OCI-LY7 (cell line): ENCODE results near the gene KREMEN2. TPM values are rescaled to one million over a fixed set of nuclear protein-coding genes. Genes with fewer than 3 reads are reported as not detected.
A peak's percentile ranks its signal among the peaks of the same experiment; 100 is the strongest.

Experiments
- BruUV-seq: library from RNA; stranded (reverse); fragments of 400-500 nt; replicated peaks from 2 replicates; lab custom pipeline; 2021; lab: Mats Ljungman, UMichigan
- CTCF ChIA-PET: fragments of 300-600 bp; sonication (Branson Sonifier 250); formaldehyde crosslinking; loops from one replicate; lab custom pipeline; 2022; ENCODE audit warnings: antibody characterized with exemption; ENCODE audit not compliant: unreplicated experiment; lab: Charles Lee
- POLR2A ChIA-PET: fragments of 300-600 bp; sonication (Branson Sonifier 250); formaldehyde crosslinking; loops from one replicate; lab custom pipeline; 2022; ENCODE audit warnings: antibody characterized with exemption; lab: Charles Lee
- DNase-seq: peaks from one replicate; pipeline ENCODE4 v3.0.0-alpha.2; 2015; ENCODE audit warnings: low spot score
- H2AFZ ChIP-seq: fragments of 200-600 bp; sonication (generic), shearing (Covaris generic); 2 replicates; pipeline ENCODE4 v1.6.1; 2014; ENCODE audit warnings: mild to moderate bottlenecking, antibody characterized with exemption, low read length, moderate library complexity
- H3K27ac ChIP-seq: fragments of 200-600 bp; sonication (generic); 2 replicates; pipeline ENCODE4 v1.5.1; 2014; ENCODE audit warnings: mixed run types, low read depth, mild to moderate bottlenecking, moderate library complexity, low read length, inconsistent platforms; ENCODE audit not compliant: poor library complexity, severe bottlenecking
- H3K36me3 ChIP-seq: fragments of 200-600 bp; sonication (generic); 2 replicates; pipeline ENCODE4 v1.6.1; 2014; ENCODE audit warnings: mild to moderate bottlenecking, antibody characterized with exemption, low read length, moderate library complexity, mixed read lengths; ENCODE audit not compliant: insufficient read depth
- H3K4me1 ChIP-seq: fragments of 200-600 bp; sonication (generic); 2 replicates; pipeline ENCODE4 v1.5.1; 2014; ENCODE audit warnings: mild to moderate bottlenecking, low read length; ENCODE audit not compliant: insufficient read depth, poor library complexity, severe bottlenecking
- H3K4me2 ChIP-seq: fragments of 200-600 bp; sonication (generic); 2 replicates; pipeline ENCODE4 v1.6.1; 2014; ENCODE audit warnings: mild to moderate bottlenecking, low read length
- H3K4me3 ChIP-seq: fragments of 200-600 bp; sonication (generic); 2 replicates; pipeline ENCODE4 v1.5.1; 2014; ENCODE audit warnings: mild to moderate bottlenecking, low read depth, low read length; ENCODE audit not compliant: poor library complexity, severe bottlenecking
- H3K79me2 ChIP-seq: fragments of 200-600 bp; sonication (generic); 2 replicates; pipeline ENCODE4 v1.6.1; 2016; ENCODE audit warnings: low read depth, mild to moderate bottlenecking, low read length, moderate library complexity, mixed read lengths; ENCODE audit not compliant: insufficient read depth
- H3K9me2 ChIP-seq: fragments of 200-600 bp; sonication (generic); 2 replicates; pipeline ENCODE4 v1.6.1; 2016; ENCODE audit warnings: mild to moderate bottlenecking, low read length, mixed read lengths; ENCODE audit not compliant: insufficient read depth
- H3K9me3 ChIP-seq: fragments of 200-600 bp; sonication (generic); 2 replicates; pipeline ENCODE4 v1.6.1; 2014; ENCODE audit warnings: mild to moderate bottlenecking, mixed run types, low read length, mixed read lengths
- H4K20me1 ChIP-seq: fragments of 200-600 bp; sonication (generic); 2 replicates; pipeline ENCODE4 v1.6.1; 2014; ENCODE audit warnings: mild to moderate bottlenecking, antibody characterized with exemption, low read length, moderate library complexity, mixed read lengths; ENCODE audit not compliant: insufficient read depth
- CTCF ChIP-seq: fragments of 200-600 bp; sonication (generic); conservative IDR thresholded peaks from 2 replicates; pipeline ENCODE4 v1.5.1; 2014; ENCODE audit warnings: mild to moderate bottlenecking, antibody characterized with exemption, low read length, moderate library complexity, mixed read lengths
- EZH2phosphoT487 ChIP-seq: fragments of 200-600 bp; sonication (generic); IDR thresholded peaks from 2 replicates; pipeline ENCODE4 v1.6.1; 2018; ENCODE audit warnings: low read depth, borderline replicate concordance, mild to moderate bottlenecking, mixed run types, antibody characterized with exemption, low read length, moderate library complexity, mixed read lengths
- intact Hi-C: fragments of 100-400 bp; cut with micrococcal nuclease; formaldehyde crosslinking; loops from one replicate; pipeline ENCODE4 v1.10.0; 2022; ENCODE audit not compliant: unreplicated experiment
- total RNA-seq, 2 experiments: library from RNA; depleted of rRNA in 1 of 2; stranded (reverse); fragments of >200 nt in 1 of 2; shearing (Covaris generic) in 1 of 2; gene quantifications; 2 replicates each; pipeline ENCODE4 v1.2.3, GENCODE V29; 2014 to 2022

The KREMEN2 gene
- total RNA-seq, 2 experiments from 2014 or later = 0.09 TPM; not detected in 1

- TF ChIP-seq CTCF (no peak), EZH2phosphoT487 (no peak)
- intact Hi-C loops = no loop called here
- POLR2A ChIA-PET = interaction anchor here (0.8 kb wide), 1 partner anchor 16 kb away, joined by 9 read pairs; no protein-coding TSS in a partner anchor
- Histone ChIP-seq H2AFZ (no peak overlapping the region), H3K4me3 (no peak overlapping the region), H3K4me2 (peak overlapping the region; percentile 40; the same call in 1 of the 2 replicates), H3K9me3 (no peaks in the 10 kb centered on the region), H4K20me1 (peaks cover 6% of the 10 kb centered on the region; the same call in 1 of the 2 replicates), H3K36me3 (peaks cover 10% of the 10 kb centered on the region; the same call in 1 of the 2 replicates), H3K4me1 (peaks cover 56% of the 10 kb centered on the region), H3K9me2 (no peaks in the 10 kb centered on the region), H3K79me2 (no peaks in the 10 kb centered on the region; the same call in 1 of the 2 replicates), H3K27ac (no peak overlapping the region)
- no TSS peak for BruUV-seq
- CTCF ChIA-PET = no interaction called here
- no peak for DNase-seq
Measured at GRCh38 chr16:2966043-2966807, 2.1 kb downstream of the KREMEN2 start.

- H3K4me1 ChIP-seq = peaks cover 62% of the 10 kb centered on the region
- no peak overlapping the region for H3K27ac ChIP-seq
- no peak overlapping the region for H2AFZ ChIP-seq
- no TSS peak for BruUV-seq
- H4K20me1 ChIP-seq = peaks cover 6% of the 10 kb centered on the region; the same call in 1 of the 2 replicates
- CTCF ChIA-PET = no interaction called here
- no peak overlapping the region for H3K4me2 ChIP-seq
- H3K9me3 ChIP-seq = no peaks in the 10 kb centered on the region
- intact Hi-C loops = no loop called here
- no peaks in the 10 kb centered on the region for H3K9me2 ChIP-seq
- H3K36me3 ChIP-seq = peaks cover 16% of the 10 kb centered on the region; the same call in 1 of the 2 replicates
- TF ChIP-seq CTCF (no peak), EZH2phosphoT487 (no peak)
- POLR2A ChIA-PET = no interaction called here
- DNase-seq = no peak
- no peaks in the 10 kb centered on the region; the same call in 1 of the 2 replicates for H3K79me2 ChIP-seq
- H3K4me3 ChIP-seq = no peak overlapping the region
Measured at GRCh38 chr16:2966808-2967191, 2.7 kb downstream of the KREMEN2 start.

- H3K4me2 ChIP-seq = no peak overlapping the region
- no peaks in the 10 kb centered on the region for H3K9me3 ChIP-seq
- no peaks in the 10 kb centered on the region for H3K9me2 ChIP-seq
- no peak overlapping the region for H2AFZ ChIP-seq
- no peaks in the 10 kb centered on the region; the same call in 1 of the 2 replicates for H3K79me2 ChIP-seq
- H3K4me1 ChIP-seq = peaks cover 66% of the 10 kb centered on the region
- no peak for TF ChIP-seq EZH2phosphoT487
- no peak for TF ChIP-seq CTCF
- no peak for DNase-seq
- no peak overlapping the region for H3K27ac ChIP-seq
- peaks cover 6% of the 10 kb centered on the region; the same call in 1 of the 2 replicates for H4K20me1 ChIP-seq
- BruUV-seq = no TSS peak
- H3K36me3 ChIP-seq = peaks cover 20% of the 10 kb centered on the region; the same call in 1 of the 2 replicates
- CTCF ChIA-PET = no interaction called here
- H3K4me3 ChIP-seq = no peak overlapping the region
- POLR2A ChIA-PET = no interaction called here
- intact Hi-C loops = no loop called here
Measured at GRCh38 chr16:2967211-2967631, 3.1 kb downstream of the KREMEN2 start.
